AML-193 (cell line): ENCODE data around the gene MSH2.
"Not testable (repeated sequence)": the region's sequence is repeated elsewhere in the genome, so short reads cannot be mapped to it uniquely, and the experiment has no call there.

Experiments
- DNase-seq, 2 experiments: peaks; one replicate each; lab custom pipeline; 2025; lab: John Stamatoyannopoulos, UW

The MSH2 gene

GRCh38 chr2:47402805-47403608 lies at the start of gene MSH2:
Gene MSH2, plus strand, starts transcription at chr2:47403156. Its CDS starts 36 bp downstream, at chr2:47403192.
- DNase-seq = peak; percentile 82 to 88

GRCh38 chr2:47354013-47354847 lies 48.7 kb upstream of the MSH2 start:
- no peak for DNase-seq

- DNase-seq = no peak
Observed at GRCh38 chr2:47354848-47355204, 48.1 kb upstream of the MSH2 start.

GRCh38 chr2:47357483-47357882 lies 45.5 kb upstream of the MSH2 start:
- DNase-seq = no peak

GRCh38 chr2:47359375-47359868 lies 43.5 kb upstream of the MSH2 start:
- no peak for DNase-seq

- DNase-seq = no peak
Observed at GRCh38 chr2:47360283-47360682, 42.7 kb upstream of the MSH2 start.

- no peak for DNase-seq
Observed at GRCh38 chr2:47360927-47361326, 42.0 kb upstream of the MSH2 start.

- DNase-seq = not testable (repeated sequence)
Observed at GRCh38 chr2:47361505-47362229, 41.3 kb upstream of the MSH2 start.

GRCh38 chr2:47373747-47374146 lies 29.2 kb upstream of the MSH2 start:
- no peak for DNase-seq

GRCh38 chr2:47375307-47375706 lies 27.6 kb upstream of the MSH2 start:
- no peak for DNase-seq

GRCh38 chr2:47379384-47379783 lies 23.6 kb upstream of the MSH2 start:
- DNase-seq = no peak

- DNase-seq = no peak
Observed at GRCh38 chr2:47381408-47381807, 21.5 kb upstream of the MSH2 start.

GRCh38 chr2:47386551-47386950 lies 16.4 kb upstream of the MSH2 start:
- no peak for DNase-seq

GRCh38 chr2:47388888-47389287 lies 14.1 kb upstream of the MSH2 start:
- DNase-seq = no peak

GRCh38 chr2:47389692-47390091 lies 13.3 kb upstream of the MSH2 start:
- no peak for DNase-seq

GRCh38 chr2:47401789-47402554 lies 984 bp upstream of the MSH2 start:
- no peak for DNase-seq

GRCh38 chr2:47402555-47402804 lies 476 bp upstream of the MSH2 start:
- no peak for DNase-seq

GRCh38 chr2:47403609-47404193 lies 745 bp downstream of the MSH2 start:
- no peak for DNase-seq

GRCh38 chr2:47404356-47404755 lies 1.4 kb downstream of the MSH2 start:
- DNase-seq = peak; percentile 22 to 50

GRCh38 chr2:47405757-47406156 lies 2.8 kb downstream of the MSH2 start:
- no peak for DNase-seq

GRCh38 chr2:47406649-47407330 lies 3.8 kb downstream of the MSH2 start:
- not testable (repeated sequence) for DNase-seq
